Osteocyte (in vitro differentiated cells): ENCODE measurements around the gene HES3. TPM values are rescaled to one million over a fixed set of nuclear protein-coding genes. Genes with fewer than 3 reads are reported as not detected.
A peak's percentile ranks its signal among the peaks of the same experiment; 100 is the strongest.

Source experiments
- DNase-seq: peaks from one replicate; pipeline ENCODE4 v3.0.0; 2021; ENCODE audit warnings: mixed read lengths; ENCODE audit not compliant: unreplicated experiment; ENCODE audit errors: extremely low spot score
- H3K27ac Mint-ChIP-seq: one replicate; pipeline ENCODE4 v1.8.0; 2021; ENCODE audit warnings: mild to moderate bottlenecking, mixed read lengths; ENCODE audit not compliant: unreplicated experiment
- H3K27me3 Mint-ChIP-seq: one replicate; pipeline ENCODE4 v1.8.0; 2021; ENCODE audit warnings: mixed read lengths; ENCODE audit not compliant: unreplicated experiment
- H3K36me3 Mint-ChIP-seq: one replicate; pipeline ENCODE4 v1.8.0; 2021; ENCODE audit warnings: mixed read lengths; ENCODE audit not compliant: unreplicated experiment
- H3K4me1 Mint-ChIP-seq: one replicate; pipeline ENCODE4 v1.8.0; 2021; ENCODE audit warnings: mixed read lengths; ENCODE audit not compliant: unreplicated experiment
- H3K4me3 Mint-ChIP-seq: one replicate; pipeline ENCODE4 v1.8.0; 2021; ENCODE audit warnings: mild to moderate bottlenecking, moderate library complexity, mixed read lengths; ENCODE audit not compliant: unreplicated experiment
- H3K9me3 Mint-ChIP-seq: one replicate; pipeline ENCODE4 v1.8.0; 2021; ENCODE audit warnings: mixed read lengths; ENCODE audit not compliant: unreplicated experiment
- CTCF ChIP-seq: fragments of 200-600 bp; sonication (generic); IDR thresholded peaks from 2 replicates; pipeline ENCODE4 v1.5.0; 2021; ENCODE audit warnings: antibody characterized with exemption, mild to moderate bottlenecking, moderate library complexity
- total RNA-seq: library from RNA; stranded (reverse); gene quantifications from 2 replicates; pipeline ENCODE4 v1.2.1, GENCODE V29; 2021

The HES3 gene
- total RNA-seq, 1 donor from 2014 or later, result not detected

DNA sequence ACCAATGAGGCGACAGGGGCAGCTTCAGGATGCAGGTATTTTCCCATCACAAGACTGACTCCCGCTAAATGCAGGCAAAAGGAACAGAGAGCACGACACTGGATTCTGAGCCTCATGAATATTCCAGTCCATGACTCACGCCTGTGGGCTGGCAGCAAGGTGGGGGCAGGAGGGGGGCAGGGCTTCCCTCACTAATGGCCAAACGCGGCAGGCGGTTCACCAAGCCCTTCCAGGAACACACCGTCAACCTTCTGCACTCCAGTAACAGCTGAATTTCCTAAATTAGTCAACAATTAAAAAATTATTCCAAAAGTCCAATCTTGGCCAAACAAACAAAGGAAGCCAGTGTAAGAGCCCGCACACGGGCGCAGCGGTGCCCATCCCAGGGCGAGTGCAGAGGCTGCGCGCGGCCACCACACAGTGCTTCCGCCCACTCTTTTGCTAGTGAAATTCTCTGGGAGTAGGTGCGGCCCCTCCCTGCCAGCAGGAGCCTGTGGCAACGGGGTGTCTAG, 29.5 kb downstream of the HES3 start:
- H3K4me1 Mint-ChIP-seq, result peaks cover 37% of the 10 kb centered on the region
- no peak overlapping the region for H3K4me3 Mint-ChIP-seq

GRCh38 chr1:6274102-6274501, 30.1 kb downstream of the HES3 start:
- H3K27me3 Mint-ChIP-seq, result no peaks in the 10 kb centered on the region
- no peak overlapping the region for H3K27ac Mint-ChIP-seq
- H3K36me3 Mint-ChIP-seq, result no peaks in the 10 kb centered on the region
- DNase-seq, result no peak
- H3K4me3 Mint-ChIP-seq, result no peak overlapping the region
- H3K4me1 Mint-ChIP-seq, result peaks cover 37% of the 10 kb centered on the region
- H3K9me3 Mint-ChIP-seq, result no peaks in the 10 kb centered on the region
- no peak for TF ChIP-seq CTCF

More for the DNA sequence above, 29.5 kb downstream of the HES3 start:
- DNase-seq, result no peak
- Mint-ChIP-seq H3K9me3 (no peaks in the 10 kb centered on the region), H3K27me3 (no peaks in the 10 kb centered on the region), H3K27ac (no peak overlapping the region), H3K36me3 (no peaks in the 10 kb centered on the region)
- TF ChIP-seq CTCF, result no peak

GRCh38 chr1:6274622-6275139, 30.7 kb downstream of the HES3 start:
- Mint-ChIP-seq H3K9me3 (no peaks in the 10 kb centered on the region), H3K27ac (no peak overlapping the region), H3K4me1 (peaks cover 36% of the 10 kb centered on the region), H3K27me3 (no peaks in the 10 kb centered on the region), H3K36me3 (no peaks in the 10 kb centered on the region), H3K4me3 (no peak overlapping the region)
- DNase-seq, result no peak
- TF ChIP-seq CTCF, result no peak

DNA sequence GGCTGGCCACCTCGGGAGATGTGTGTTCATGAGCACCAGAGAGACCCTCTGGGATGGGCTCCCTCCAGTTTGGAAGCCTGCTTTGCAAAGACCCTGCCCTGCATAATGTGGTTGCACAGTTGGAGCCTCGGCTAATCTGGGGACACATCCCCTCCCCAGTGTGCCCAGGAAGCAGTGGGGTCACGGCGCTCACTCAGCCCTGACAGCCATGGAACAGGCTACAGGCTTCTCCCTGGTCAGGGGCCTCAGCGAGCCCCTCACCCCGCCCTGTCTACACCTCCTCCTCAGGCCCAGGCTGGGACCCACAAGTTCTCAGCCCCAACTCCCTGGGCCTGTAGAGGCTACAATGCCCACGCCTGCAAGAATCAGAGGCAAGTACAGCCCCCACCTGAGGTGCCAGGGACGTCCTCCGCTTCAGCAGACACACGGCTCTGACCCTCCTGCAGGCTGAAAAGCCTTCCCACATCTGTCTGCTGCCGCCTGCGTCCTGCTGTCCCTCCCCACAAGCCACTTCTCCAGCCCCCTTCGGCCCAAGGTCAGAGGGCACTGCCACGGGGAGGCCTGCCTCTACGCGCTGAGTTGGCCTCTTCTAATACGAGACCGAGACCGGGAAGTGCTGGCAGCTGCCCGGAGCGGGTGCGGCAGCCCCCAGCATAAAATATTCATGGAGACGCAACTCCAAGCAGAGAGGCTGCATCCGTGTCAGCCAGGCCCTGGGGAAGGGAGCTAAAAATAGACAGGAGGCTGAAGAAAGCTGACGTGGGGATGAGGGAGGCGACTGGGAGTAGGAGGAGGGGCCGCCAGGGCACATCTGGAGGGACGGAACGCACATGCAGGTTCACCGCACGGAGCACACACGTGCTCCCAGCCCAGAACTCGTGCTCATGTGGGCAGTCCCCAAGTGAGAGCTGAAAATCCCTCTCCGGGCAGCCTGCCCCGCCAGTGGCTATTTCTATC, 32.1 kb downstream of the HES3 start:
- Mint-ChIP-seq H3K4me1 (peaks cover 27% of the 10 kb centered on the region), H3K27me3 (no peaks in the 10 kb centered on the region), H3K27ac (peak overlapping the region; percentile 90), H3K9me3 (no peaks in the 10 kb centered on the region), H3K4me3 (peak overlapping the region; percentile 60), H3K36me3 (no peaks in the 10 kb centered on the region)
- DNase-seq, result peak; percentile 89
- no peak for TF ChIP-seq CTCF
